Bronchial epithelial cell (primary cell): ENCODE measurements around the gene PLXNA1. TPM values are rescaled to one million over a fixed set of nuclear protein-coding genes. Genes with fewer than 3 reads are reported as not detected.

ENCODE experiments used
- DNase-seq: peaks from one replicate; pipeline ENCODE4 v3.0.0-alpha.2; 2010; ENCODE audit warnings: low read depth
- FAIRE-seq: peaks from 2 replicates; lab custom pipeline; 2011; peaks lifted over from hg19 to GRCh38; lab: Jason Lieb, UNC
- H3K27me3 ChIP-seq: 2 replicates; pipeline ENCODE4 v1.5.1; 2011; ENCODE audit warnings: low read length; ENCODE audit not compliant: control insufficient read depth, insufficient read depth
- H3K36me3 ChIP-seq: 2 replicates; pipeline ENCODE4 v1.5.1; 2011; ENCODE audit warnings: low read length; ENCODE audit not compliant: control insufficient read depth, insufficient read depth
- H3K4me3 ChIP-seq: 2 replicates; pipeline ENCODE4 v1.5.1; 2011; ENCODE audit warnings: mild to moderate bottlenecking, low read depth, low read length, control low read depth
- total RNA-seq: library from RNA; depleted of rRNA; stranded (reverse); fragments of >200 nt; gene quantifications from 2 replicates; pipeline ENCODE4 v1.2.1, GENCODE V29; 2014
- TF ChIP-seq, protein P1 (sequence below): IDR thresholded peaks from 2 replicates; pipeline ENCODE4 v1.5.1; 2011; ENCODE audit warnings: mild to moderate bottlenecking, moderate library complexity, low read length, control low read depth, inconsistent platforms; ENCODE audit not compliant: insufficient read depth, severe bottlenecking

The PLXNA1 gene
- total RNA-seq, 1 donor from 2014 or later: 53.4 TPM

DNA sequence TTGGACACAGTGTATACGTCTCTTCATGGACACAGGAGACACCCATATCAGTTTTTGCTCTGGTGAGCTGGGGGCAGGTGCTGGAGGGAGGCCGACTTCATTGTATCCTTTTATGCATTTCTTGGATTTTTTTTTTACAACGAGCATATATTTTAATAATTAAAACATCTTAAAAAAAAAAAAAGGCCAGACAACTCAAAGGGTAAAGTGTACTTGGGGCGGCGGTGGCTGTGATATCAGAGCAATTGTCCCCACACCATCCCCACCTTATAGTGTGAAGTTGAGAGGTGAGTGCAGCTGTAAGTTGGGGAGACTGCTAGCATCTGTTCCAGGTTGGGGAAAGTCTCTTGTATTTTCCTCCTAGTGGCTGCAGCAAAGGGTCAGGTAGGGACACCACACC is 12.0 kb upstream of the PLXNA1 start:
- H3K36me3 ChIP-seq: no peaks in the 10 kb centered on the region

DNA sequence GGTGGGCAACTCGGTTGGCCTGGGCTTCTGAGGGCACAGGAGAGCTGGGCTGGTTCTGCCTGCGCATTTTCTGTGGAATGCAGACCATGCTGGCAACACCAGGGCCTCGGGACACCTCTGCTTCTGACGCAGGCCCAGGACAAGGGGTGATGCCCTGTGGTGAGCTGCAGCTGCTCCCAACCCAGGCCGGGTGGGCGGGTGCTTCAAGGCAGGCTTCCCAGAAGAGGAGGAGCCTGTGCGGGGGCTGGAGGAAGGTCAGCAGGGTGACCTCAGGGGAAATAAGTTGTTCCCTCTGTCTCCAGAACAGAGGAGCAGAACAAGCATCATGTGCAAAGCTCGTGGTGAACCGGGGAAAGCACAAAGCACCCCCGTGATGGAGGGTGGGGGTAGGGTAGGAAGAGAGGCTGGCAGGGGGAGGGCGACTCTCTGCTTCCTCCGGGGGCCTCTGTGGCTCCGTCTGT is 11.0 kb upstream of the PLXNA1 start:
- H3K4me3 ChIP-seq: no peak overlapping the region
- FAIRE-seq (no peak), DNase-seq (no peak)
- H3K27me3 ChIP-seq: no peaks in the 10 kb centered on the region
- TF ChIP-seq, protein P1, sequence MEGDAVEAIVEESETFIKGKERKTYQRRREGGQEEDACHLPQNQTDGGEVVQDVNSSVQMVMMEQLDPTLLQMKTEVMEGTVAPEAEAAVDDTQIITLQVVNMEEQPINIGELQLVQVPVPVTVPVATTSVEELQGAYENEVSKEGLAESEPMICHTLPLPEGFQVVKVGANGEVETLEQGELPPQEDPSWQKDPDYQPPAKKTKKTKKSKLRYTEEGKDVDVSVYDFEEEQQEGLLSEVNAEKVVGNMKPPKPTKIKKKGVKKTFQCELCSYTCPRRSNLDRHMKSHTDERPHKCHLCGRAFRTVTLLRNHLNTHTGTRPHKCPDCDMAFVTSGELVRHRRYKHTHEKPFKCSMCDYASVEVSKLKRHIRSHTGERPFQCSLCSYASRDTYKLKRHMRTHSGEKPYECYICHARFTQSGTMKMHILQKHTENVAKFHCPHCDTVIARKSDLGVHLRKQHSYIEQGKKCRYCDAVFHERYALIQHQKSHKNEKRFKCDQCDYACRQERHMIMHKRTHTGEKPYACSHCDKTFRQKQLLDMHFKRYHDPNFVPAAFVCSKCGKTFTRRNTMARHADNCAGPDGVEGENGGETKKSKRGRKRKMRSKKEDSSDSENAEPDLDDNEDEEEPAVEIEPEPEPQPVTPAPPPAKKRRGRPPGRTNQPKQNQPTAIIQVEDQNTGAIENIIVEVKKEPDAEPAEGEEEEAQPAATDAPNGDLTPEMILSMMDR: no peak
- H3K36me3 ChIP-seq: no peaks in the 10 kb centered on the region

More for the DNA sequence above, 12.0 kb upstream of the PLXNA1 start:
- FAIRE-seq: no peak
- TF ChIP-seq, protein P1: no peak
- H3K4me3 ChIP-seq: no peak overlapping the region
- no peaks in the 10 kb centered on the region for H3K27me3 ChIP-seq
- no peak for DNase-seq

- TF ChIP-seq, protein P1: no peak
- DNase-seq (no peak), FAIRE-seq (no peak)
- H3K27me3 ChIP-seq: no peaks in the 10 kb centered on the region
- H3K36me3 ChIP-seq: no peaks in the 10 kb centered on the region
- no peak overlapping the region for H3K4me3 ChIP-seq
Measured at GRCh38 chr3:126972866-126973265, 10.0 kb upstream of the PLXNA1 start.

DNA sequence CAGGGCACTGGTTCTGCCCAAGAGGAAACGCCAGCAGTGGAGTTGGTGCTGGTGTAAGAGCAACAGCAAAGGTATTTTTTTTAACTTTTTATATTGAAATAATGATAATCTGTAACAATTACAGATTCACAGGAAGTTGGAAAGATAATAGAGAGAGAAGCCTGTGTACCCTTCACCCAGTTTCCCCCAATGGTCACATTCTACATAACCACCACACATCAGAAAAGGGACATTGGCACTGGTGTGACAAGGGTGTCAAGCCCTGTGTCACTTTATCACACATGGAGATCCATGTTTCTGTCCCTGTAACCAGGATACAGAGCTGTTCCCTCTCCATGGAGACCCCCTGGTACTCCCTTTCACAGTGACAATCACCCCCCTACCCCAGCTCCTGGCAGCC is 9.1 kb upstream of the PLXNA1 start:
- FAIRE-seq (no peak), DNase-seq (no peak)
- TF ChIP-seq, protein P1: no peak
- Histone ChIP-seq H3K36me3 (no peaks in the 10 kb centered on the region), H3K4me3 (no peak overlapping the region), H3K27me3 (no peaks in the 10 kb centered on the region)

- no peaks in the 10 kb centered on the region for H3K27me3 ChIP-seq
- FAIRE-seq: no peak
- TF ChIP-seq, protein P1: no peak
Measured at GRCh38 chr3:126974756-126975155, 8.2 kb upstream of the PLXNA1 start.

GRCh38 chr3:126976906-126977305 is 6.0 kb upstream of the PLXNA1 start:
- no peak for FAIRE-seq
- DNase-seq: no peak
- TF ChIP-seq, protein P1: no peak
- Histone ChIP-seq H3K36me3 (no peaks in the 10 kb centered on the region), H3K27me3 (no peaks in the 10 kb centered on the region), H3K4me3 (no peak overlapping the region)

More at GRCh38 chr3:126974756-126975155, 8.2 kb upstream of the PLXNA1 start:
- Histone ChIP-seq H3K4me3 (no peak overlapping the region), H3K36me3 (no peaks in the 10 kb centered on the region)
- DNase-seq: no peak
